ENCODE results near the gene CLIP2.

CLIP2 gene

GRCh38 chr7:74287303-74288033, 1.7 kb upstream of the CLIP2 start:
- DNase-seq (ENCODE audit: low spot score): no peak
- TF ChIP-seq CTCF (IDR thresholded peaks at IDR 0.05; ENCODE audit: extremely low read depth, missing control alignments): no peak

- DNase-seq (ENCODE audit: low spot score): no peak
- no peak for TF ChIP-seq CTCF (IDR thresholded peaks at IDR 0.05; ENCODE audit: extremely low read depth, missing control alignments)
These were observed 949 bp upstream of the CLIP2 start for GRCh38 chr7:74288034-74288881.

- no peak for TF ChIP-seq CTCF (IDR thresholded peaks at IDR 0.05; ENCODE audit: extremely low read depth, missing control alignments)
- peak; percentile 65 for DNase-seq (ENCODE audit: low spot score)
These were observed 699 bp downstream of the CLIP2 start for GRCh38 chr7:74289659-74290552.

GRCh38 chr7:74290553-74290950, 1.3 kb downstream of the CLIP2 start:
- no peak for DNase-seq (ENCODE audit: low spot score)
- TF ChIP-seq CTCF (IDR thresholded peaks at IDR 0.05; ENCODE audit: extremely low read depth, missing control alignments): no peak

- no peak for DNase-seq (ENCODE audit: low spot score)
- TF ChIP-seq CTCF (IDR thresholded peaks at IDR 0.05; ENCODE audit: extremely low read depth, missing control alignments): no peak
These were observed 1.8 kb downstream of the CLIP2 start for GRCh38 chr7:74290981-74291441.

- no peak for TF ChIP-seq CTCF (IDR thresholded peaks at IDR 0.05; ENCODE audit: extremely low read depth, missing control alignments)
- DNase-seq (ENCODE audit: low spot score): no peak
These were observed 2.3 kb downstream of the CLIP2 start for GRCh38 chr7:74291535-74291934.

Data from GM20000 (cell line).